Measurements from ENCODE around the gene ABCG1. TPM values are rescaled to one million over a fixed set of nuclear protein-coding genes. Genes with fewer than 3 reads are reported as not detected.

The ABCG1 gene
- total and polyA plus RNA-seq, 2 of the 4 experiments (the other 2 are of a cell fraction): 0.19 to 0.36 TPM

GRCh38 chr21:42231756-42232155 lies 12.8 kb downstream of the ABCG1 start:
- Histone ChIP-seq H3K9me1 (ENCODE audit: insufficient read depth, low read length) (peaks cover 12% of the 10 kb centered on the region; the same call in 1 of the 2 replicates), H4K5ac (ENCODE audit: low read depth, low read length) (no peak overlapping the region), H2BK5ac (ENCODE audit: low read depth, low read length, poor library complexity, severe bottlenecking) (no peak overlapping the region), H3K27ac (ENCODE audit: insufficient read depth, low read length) (no peak overlapping the region), H3K18ac (ENCODE audit: low read depth, low read length) (no peak overlapping the region), H4K20me1 (ENCODE audit: insufficient read depth, low read length) (no peaks in the 10 kb centered on the region; the same call in none of the 2 replicates), H3K36me3 (ENCODE audit: control insufficient read depth, insufficient read depth, low read length) (no peaks in the 10 kb centered on the region), H3K9me3 (ENCODE audit: control insufficient read depth, insufficient read depth, low read length) (no peaks in the 10 kb centered on the region), H3K4me1 (ENCODE audit: control insufficient read depth, insufficient read depth, low read length) (peaks cover 34% of the 10 kb centered on the region), H3K4me2 (ENCODE audit: low read depth, low read length) (no peak overlapping the region), H2AFZ (replicated peaks; ENCODE audit: low read length, poor library complexity) (no peak overlapping the region), H3K27me3 (ENCODE audit: control insufficient read depth, insufficient read depth, low read length) (peaks cover 11% of the 10 kb centered on the region), H3K56ac (ENCODE audit: extremely low read depth, insufficient read depth, low read length) (no peak overlapping the region), H2AK9ac (replicated peaks; ENCODE audit: low read depth, low read length, poor library complexity) (no peak overlapping the region), H3K23ac (ENCODE audit: low read depth, low read length) (no peak overlapping the region), H3K4ac (ENCODE audit: low read depth, low read length) (no peak overlapping the region), H3K9ac (ENCODE audit: low read depth, low read length) (no peak overlapping the region), H4K91ac (ENCODE audit: insufficient read depth, low read depth, low read length) (no peak overlapping the region), H3K79me1 (ENCODE audit: low read depth in 1 of 2, low read length in 2 of 2) (no peaks in the 10 kb centered on the region; a peak in 1 of 4 replicates), H2BK120ac (ENCODE audit: low read depth, low read length) (no peak overlapping the region), H2BK15ac (ENCODE audit: low read depth, low read length) (no peak overlapping the region), H3K14ac (replicated peaks; ENCODE audit: low read depth, low read length) (no peak overlapping the region), H3K4me3 (ENCODE audit: insufficient read depth, low read depth, low read length) (no peak overlapping the region), H2BK20ac (ENCODE audit: low read depth, low read length) (no peak overlapping the region; the same call in 1 of the 2 replicates), H4K8ac (ENCODE audit: low read depth in 2 of 2, low read length in 2 of 2) (no peak overlapping the region), H2AK5ac (ENCODE audit: low read depth, low read length) (no peak overlapping the region)
- no TSS peak for BruUV-seq (replicated peaks)
- ATAC-seq (ENCODE audit: low read depth): no peak
- POLR2A ChIA-PET (ENCODE audit: unreplicated experiment): no interaction called here
- WGBS, 2 experiments (ENCODE audit: extremely low coverage in 2 of 2, insufficient read length in 1 of 2): no CpG with 5 or more reads among the region's 2 CpGs
- dilution Hi-C loops (cut with HindIII; ENCODE audit: low sequenced_read_pairs, unreplicated experiment): no loop called here
- CTCF ChIA-PET: no interaction called here
- no peak for DNase-seq
- intact Hi-C loops (cut with micrococcal nuclease): no loop called here
- TF ChIP-seq CTCF (conservative IDR thresholded peaks at IDR 0.05; ENCODE audit: low read depth, low read length) (no peak), SMC3 (IDR thresholded peaks at IDR 0.05; ENCODE audit: low read depth, low read length) (no peak), MXI1 (IDR thresholded peaks at IDR 0.05; ENCODE audit: borderline replicate concordance, low read depth, low read length) (no peak)
- TF ChIP-seq, protein P1, sequence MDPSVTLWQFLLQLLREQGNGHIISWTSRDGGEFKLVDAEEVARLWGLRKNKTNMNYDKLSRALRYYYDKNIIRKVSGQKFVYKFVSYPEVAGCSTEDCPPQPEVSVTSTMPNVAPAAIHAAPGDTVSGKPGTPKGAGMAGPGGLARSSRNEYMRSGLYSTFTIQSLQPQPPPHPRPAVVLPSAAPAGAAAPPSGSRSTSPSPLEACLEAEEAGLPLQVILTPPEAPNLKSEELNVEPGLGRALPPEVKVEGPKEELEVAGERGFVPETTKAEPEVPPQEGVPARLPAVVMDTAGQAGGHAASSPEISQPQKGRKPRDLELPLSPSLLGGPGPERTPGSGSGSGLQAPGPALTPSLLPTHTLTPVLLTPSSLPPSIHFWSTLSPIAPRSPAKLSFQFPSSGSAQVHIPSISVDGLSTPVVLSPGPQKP (IDR thresholded peaks at IDR 0.05; ENCODE audit: borderline replicate concordance, low read depth, low read length): no peak
- in situ Hi-C loops (cut with MboI; ENCODE audit: low sequenced_read_pairs): no loop called here
